Epithelial cell of esophagus (primary cell): ENCODE measurements around the gene SMAD4.

Experiments
- DNase-seq: peaks from one replicate; pipeline ENCODE4 v3.0.0; 2010; ENCODE audit warnings: low read depth
- H3K4me3 ChIP-seq: 2 replicates; pipeline ENCODE4 v1.5.1; 2011; ENCODE audit warnings: mild to moderate bottlenecking, low read length, control low read depth
- TF ChIP-seq, protein P1 (sequence below): IDR thresholded peaks from 2 replicates; pipeline ENCODE4 v1.5.1; 2011; ENCODE audit warnings: low read depth, mild to moderate bottlenecking, low read length, control low read depth, inconsistent platforms; ENCODE audit not compliant: insufficient read depth; ENCODE audit errors: missing control alignments

Gene SMAD4

DNA sequence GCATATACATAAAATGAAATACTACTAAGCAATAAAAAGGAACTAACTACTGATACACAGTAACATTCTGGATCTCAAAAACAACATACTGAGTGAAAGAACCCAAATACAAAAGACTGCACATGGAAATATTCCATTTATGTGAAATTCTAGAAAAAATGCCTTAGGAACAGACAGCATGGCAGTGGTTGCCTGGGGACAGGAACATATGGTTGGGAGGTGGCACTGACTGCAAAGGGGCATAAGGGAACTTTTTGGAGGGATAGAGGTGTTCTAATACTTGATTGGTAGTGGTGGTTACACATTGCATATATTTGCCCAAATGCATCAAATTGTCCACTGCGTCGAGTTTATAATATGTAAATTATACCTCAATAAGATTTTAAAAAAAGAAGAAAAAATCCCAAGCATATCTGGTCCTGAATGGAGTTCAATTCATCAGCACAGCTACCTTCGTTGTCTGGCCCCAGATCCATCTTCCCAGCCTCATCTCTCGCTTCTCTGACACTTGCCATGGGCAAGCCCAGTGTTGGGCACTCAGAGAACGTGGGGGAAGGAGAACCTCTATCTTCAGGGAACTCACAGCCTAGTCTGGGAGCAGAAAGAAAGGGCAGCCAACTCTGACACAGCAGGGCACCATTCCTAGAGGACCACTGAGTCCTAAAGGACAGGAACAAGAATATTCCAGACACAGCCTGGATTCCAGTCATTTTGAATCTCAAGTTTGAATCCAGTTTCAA lies 8.6 kb upstream of the SMAD4 start:
- H3K4me3 ChIP-seq = no peak overlapping the region
- no peak for DNase-seq
- TF ChIP-seq, protein P1, sequence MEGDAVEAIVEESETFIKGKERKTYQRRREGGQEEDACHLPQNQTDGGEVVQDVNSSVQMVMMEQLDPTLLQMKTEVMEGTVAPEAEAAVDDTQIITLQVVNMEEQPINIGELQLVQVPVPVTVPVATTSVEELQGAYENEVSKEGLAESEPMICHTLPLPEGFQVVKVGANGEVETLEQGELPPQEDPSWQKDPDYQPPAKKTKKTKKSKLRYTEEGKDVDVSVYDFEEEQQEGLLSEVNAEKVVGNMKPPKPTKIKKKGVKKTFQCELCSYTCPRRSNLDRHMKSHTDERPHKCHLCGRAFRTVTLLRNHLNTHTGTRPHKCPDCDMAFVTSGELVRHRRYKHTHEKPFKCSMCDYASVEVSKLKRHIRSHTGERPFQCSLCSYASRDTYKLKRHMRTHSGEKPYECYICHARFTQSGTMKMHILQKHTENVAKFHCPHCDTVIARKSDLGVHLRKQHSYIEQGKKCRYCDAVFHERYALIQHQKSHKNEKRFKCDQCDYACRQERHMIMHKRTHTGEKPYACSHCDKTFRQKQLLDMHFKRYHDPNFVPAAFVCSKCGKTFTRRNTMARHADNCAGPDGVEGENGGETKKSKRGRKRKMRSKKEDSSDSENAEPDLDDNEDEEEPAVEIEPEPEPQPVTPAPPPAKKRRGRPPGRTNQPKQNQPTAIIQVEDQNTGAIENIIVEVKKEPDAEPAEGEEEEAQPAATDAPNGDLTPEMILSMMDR = no peak

DNA sequence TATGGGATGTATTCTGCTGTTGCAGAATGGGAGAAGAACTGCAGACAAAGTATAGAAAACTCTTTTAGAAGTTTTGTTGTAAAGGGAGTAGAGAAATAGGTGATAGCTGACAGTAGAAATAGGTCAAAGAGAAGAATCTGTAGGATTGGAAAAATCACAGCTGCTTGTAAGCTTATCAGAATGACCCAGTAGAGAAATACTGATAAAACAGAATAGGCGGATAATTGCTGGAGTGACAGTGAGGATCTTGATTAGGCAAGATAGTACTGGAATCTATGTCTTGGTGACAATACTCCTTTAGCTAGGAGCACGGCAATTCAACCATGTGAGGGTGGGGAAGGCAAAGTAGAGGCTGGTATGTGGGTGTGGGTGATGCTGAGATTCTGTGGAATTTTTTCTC lies 4.5 kb upstream of the SMAD4 start:
- no peak for DNase-seq
- H3K4me3 ChIP-seq = no peak overlapping the region
- TF ChIP-seq, protein P1 = no peak

DNA sequence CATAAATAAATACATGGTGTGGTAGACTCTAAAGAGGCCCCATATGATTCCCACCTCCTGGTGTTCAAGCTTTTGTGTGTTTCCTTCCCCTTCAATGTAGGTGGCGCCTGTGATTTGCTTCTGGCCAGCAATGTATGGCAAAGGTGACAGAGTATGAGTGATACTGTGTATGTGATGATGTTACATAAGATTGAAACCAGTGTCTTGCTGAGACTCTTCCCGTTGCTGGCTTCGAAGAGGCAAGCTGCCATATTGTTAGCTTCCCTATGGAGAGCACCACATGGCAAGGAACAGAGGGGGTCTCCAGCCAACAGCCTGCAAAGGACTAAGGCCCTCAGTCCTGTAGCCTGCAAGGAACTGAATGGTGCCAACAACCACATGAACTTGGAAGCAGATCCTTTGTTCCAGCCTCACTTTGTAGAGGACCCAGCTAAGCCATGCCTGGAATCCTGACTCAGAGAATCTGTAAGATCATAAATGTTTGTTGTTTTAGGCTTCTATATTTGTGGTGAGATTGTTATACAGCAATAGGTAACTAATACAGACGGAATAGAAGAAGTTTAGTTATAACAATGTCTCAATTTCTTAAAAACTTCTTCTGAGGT lies 1.7 kb upstream of the SMAD4 start:
- TF ChIP-seq, protein P1 = no peak
- peak; percentile 54 for DNase-seq
- H3K4me3 ChIP-seq = no peak overlapping the region

DNA sequence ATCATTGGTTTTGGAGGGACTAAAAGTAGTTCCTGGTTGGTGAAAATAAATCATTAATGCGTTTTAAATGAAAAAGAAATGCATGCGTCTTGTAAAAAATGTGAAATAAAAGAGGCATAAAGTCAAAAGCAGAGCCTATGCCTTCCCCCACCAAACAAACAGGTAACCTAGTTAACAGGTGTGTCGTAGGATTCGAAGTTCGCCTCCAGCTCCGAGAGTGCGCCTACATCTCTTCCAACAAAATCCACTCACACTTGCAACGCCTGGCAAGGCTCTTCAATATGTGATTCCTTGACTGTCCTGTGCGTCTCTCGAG lies 677 bp upstream of the SMAD4 start:
- H3K4me3 ChIP-seq = peak overlapping the region; percentile 49
- TF ChIP-seq, protein P1 = no peak
- DNase-seq = no peak

DNA sequence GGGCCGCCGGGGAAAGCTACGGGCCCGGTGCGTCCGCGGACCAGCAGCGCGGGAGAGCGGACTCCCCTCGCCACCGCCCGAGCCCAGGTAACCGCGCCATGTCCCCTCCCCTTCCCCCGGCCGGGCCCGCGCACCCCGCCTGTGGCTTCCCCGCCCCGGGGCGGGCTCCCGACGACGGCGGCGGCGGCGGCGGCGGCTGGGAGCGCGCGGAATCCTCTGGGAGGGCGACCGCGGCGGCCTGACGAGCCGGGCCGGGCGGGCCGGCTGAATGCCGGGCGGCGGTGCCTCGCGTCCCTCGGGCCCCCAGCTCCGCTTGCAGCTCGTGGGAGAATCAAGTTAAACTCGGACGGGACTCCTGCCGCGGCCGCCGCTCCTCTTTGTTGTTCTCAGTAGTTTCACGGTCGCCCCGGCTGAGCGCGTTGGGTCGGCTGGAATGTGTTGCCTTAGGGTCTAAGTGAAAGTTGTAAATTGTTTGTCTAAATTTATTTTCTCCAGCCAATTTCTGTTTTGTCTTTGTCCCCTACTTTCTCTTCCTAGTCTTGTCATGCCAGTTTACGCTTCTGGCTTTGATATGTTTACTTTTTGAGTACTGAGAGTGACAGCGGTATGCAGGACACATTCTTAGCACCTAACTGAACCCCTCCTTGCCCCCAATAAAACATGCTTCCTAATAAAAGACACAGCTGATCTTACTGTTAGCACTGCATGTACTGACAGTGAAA lies 685 bp downstream of the SMAD4 start:
- TF ChIP-seq, protein P1 = no peak
- DNase-seq = peak; percentile 73
- peak overlapping the region; percentile 49 for H3K4me3 ChIP-seq

DNA sequence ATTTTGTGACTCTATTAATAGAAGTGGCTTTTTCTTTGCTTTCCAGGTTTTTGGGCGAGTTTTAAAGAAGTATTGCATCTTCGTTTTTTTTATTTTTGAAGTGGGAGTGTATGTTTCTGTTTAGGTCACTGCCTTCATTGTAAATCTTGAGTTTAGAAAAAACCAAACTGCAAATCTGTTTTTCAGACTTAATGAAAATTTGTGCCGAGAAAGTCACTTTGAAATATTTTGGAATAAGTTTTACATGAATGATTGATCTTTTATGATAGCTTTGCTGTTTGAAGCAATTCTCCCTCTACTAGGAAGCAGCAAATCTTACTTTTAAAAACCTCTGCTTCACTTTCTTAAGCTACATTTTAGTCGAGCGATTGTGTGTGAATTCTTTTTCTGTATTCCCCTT lies 2.2 kb downstream of the SMAD4 start:
- H3K4me3 ChIP-seq = peak overlapping the region; percentile 49
- DNase-seq = no peak
- TF ChIP-seq, protein P1 = no peak
